ENCODE results near the gene STAC2. TPM values are rescaled to one million over a fixed set of nuclear protein-coding genes. Genes with fewer than 3 reads are reported as not detected.
"Not testable (repeated sequence)": the region's sequence is repeated elsewhere in the genome, so short reads cannot be mapped to it uniquely, and the experiment has no call there.

STAC2 gene
- total RNA-seq, 1 experiment from 2014 or later, result not detected

GRCh38 chr17:39170109-39170508 is 55.6 kb downstream of the STAC2 start:
- no peak for DNase-seq
- H3K4me3 ChIP-seq (ENCODE audit: low read length), result no peak overlapping the region
- H3K79me2 ChIP-seq (ENCODE audit: low read length), result no peaks in the 10 kb centered on the region

GRCh38 chr17:39169518-39169917 is 56.2 kb downstream of the STAC2 start:
- Histone ChIP-seq H3K79me2 (ENCODE audit: low read length) (no peaks in the 10 kb centered on the region), H2AFZ (ENCODE audit: low read length) (no peak overlapping the region), H3K4me3 (ENCODE audit: low read length) (no peak overlapping the region), H3K9me3 (ENCODE audit: low read length) (no peaks in the 10 kb centered on the region), H3K36me3 (ENCODE audit: insufficient read depth, low read length) (no peaks in the 10 kb centered on the region), H3K9ac (ENCODE audit: low read length) (no peak overlapping the region), H3K27ac (ENCODE audit: low read length) (no peak overlapping the region), H3K4me2 (ENCODE audit: low read depth, low read length, poor library complexity, severe bottlenecking) (no peak overlapping the region), H3K9me2 (replicated peaks; ENCODE audit: insufficient read depth, low read length) (no peaks in the 10 kb centered on the region), H3K4me1 (ENCODE audit: low read length) (peaks cover 15% of the 10 kb centered on the region), H3K27me3 (ENCODE audit: low read length) (no peaks in the 10 kb centered on the region), H4K20me1 (ENCODE audit: insufficient read depth, low read depth, low read length) (0 out of 2 replicates have a peak, but pooled peaks cover 3% of the 10 kb centered on the region)
- no peak for DNase-seq

More at GRCh38 chr17:39170109-39170508, 55.6 kb downstream of the STAC2 start:
- Histone ChIP-seq H3K9me2 (replicated peaks; ENCODE audit: insufficient read depth, low read length) (no peaks in the 10 kb centered on the region), H3K9ac (ENCODE audit: low read length) (no peak overlapping the region), H3K4me1 (ENCODE audit: low read length) (peaks cover 20% of the 10 kb centered on the region), H3K36me3 (ENCODE audit: insufficient read depth, low read length) (no peaks in the 10 kb centered on the region; the same call in 1 of the 2 replicates), H3K27ac (ENCODE audit: low read length) (no peak overlapping the region), H3K27me3 (ENCODE audit: low read length) (no peaks in the 10 kb centered on the region), H2AFZ (ENCODE audit: low read length) (no peak overlapping the region), H4K20me1 (ENCODE audit: insufficient read depth, low read depth, low read length) (0 out of 2 replicates have a peak, but pooled peaks cover 5% of the 10 kb centered on the region), H3K9me3 (ENCODE audit: low read length) (no peaks in the 10 kb centered on the region), H3K4me2 (ENCODE audit: low read depth, low read length, poor library complexity, severe bottlenecking) (no peak overlapping the region)

- H3K79me2 ChIP-seq (ENCODE audit: low read length), result no peaks in the 10 kb centered on the region
- DNase-seq, result no peak
- H3K36me3 ChIP-seq (ENCODE audit: insufficient read depth, low read length), result no peaks in the 10 kb centered on the region
- H2AFZ ChIP-seq (ENCODE audit: low read length), result no peak overlapping the region
- H3K27me3 ChIP-seq (ENCODE audit: low read length), result no peaks in the 10 kb centered on the region
- no peak overlapping the region for H3K4me2 ChIP-seq (ENCODE audit: low read depth, low read length, poor library complexity, severe bottlenecking)
- no peak overlapping the region for H3K27ac ChIP-seq (ENCODE audit: low read length)
- no peaks in the 10 kb centered on the region for H3K9me2 ChIP-seq (replicated peaks; ENCODE audit: insufficient read depth, low read length)
- no peaks in the 10 kb centered on the region for H4K20me1 ChIP-seq (ENCODE audit: insufficient read depth, low read depth, low read length)
- H3K9ac ChIP-seq (ENCODE audit: low read length), result no peak overlapping the region
- H3K4me3 ChIP-seq (ENCODE audit: low read length), result no peak overlapping the region
- H3K4me1 ChIP-seq (ENCODE audit: low read length), result peaks cover 15% of the 10 kb centered on the region
- no peaks in the 10 kb centered on the region for H3K9me3 ChIP-seq (ENCODE audit: low read length)
Measured at GRCh38 chr17:39169101-39169500, 56.6 kb downstream of the STAC2 start.

GRCh38 chr17:39168503-39168902 is 57.2 kb downstream of the STAC2 start:
- H3K9ac ChIP-seq (ENCODE audit: low read length); H3K27me3 ChIP-seq (ENCODE audit: low read length); H3K4me2 ChIP-seq (ENCODE audit: low read depth, low read length, poor library complexity, severe bottlenecking); H3K36me3 ChIP-seq (ENCODE audit: insufficient read depth, low read length); H3K9me3 ChIP-seq (ENCODE audit: low read length); H3K4me3 ChIP-seq (ENCODE audit: low read length); H3K79me2 ChIP-seq (ENCODE audit: low read length); DNase-seq; H2AFZ ChIP-seq (ENCODE audit: low read length); H4K20me1 ChIP-seq (ENCODE audit: insufficient read depth, low read depth, low read length); H3K9me2 ChIP-seq (replicated peaks; ENCODE audit: insufficient read depth, low read length); H3K4me1 ChIP-seq (ENCODE audit: low read length); H3K27ac ChIP-seq (ENCODE audit: low read length): not testable (repeated sequence)

GRCh38 chr17:39167476-39167875 is 58.3 kb downstream of the STAC2 start:
- DNase-seq, result no peak
- H2AFZ ChIP-seq (ENCODE audit: low read length), result no peak overlapping the region
- no peaks in the 10 kb centered on the region for H4K20me1 ChIP-seq (ENCODE audit: insufficient read depth, low read depth, low read length)
- no peaks in the 10 kb centered on the region for H3K9me3 ChIP-seq (ENCODE audit: low read length)
- no peaks in the 10 kb centered on the region for H3K9me2 ChIP-seq (replicated peaks; ENCODE audit: insufficient read depth, low read length)
- H3K27me3 ChIP-seq (ENCODE audit: low read length), result no peaks in the 10 kb centered on the region
- no peak overlapping the region for H3K9ac ChIP-seq (ENCODE audit: low read length)
- H3K36me3 ChIP-seq (ENCODE audit: insufficient read depth, low read length), result no peaks in the 10 kb centered on the region
- no peaks in the 10 kb centered on the region for H3K79me2 ChIP-seq (ENCODE audit: low read length)
- peaks cover 5% of the 10 kb centered on the region for H3K4me1 ChIP-seq (ENCODE audit: low read length)
- H3K4me3 ChIP-seq (ENCODE audit: low read length), result no peak overlapping the region
- H3K4me2 ChIP-seq (ENCODE audit: low read depth, low read length, poor library complexity, severe bottlenecking), result no peak overlapping the region
- H3K27ac ChIP-seq (ENCODE audit: low read length), result no peak overlapping the region

GRCh38 chr17:39166437-39167335 is 59.1 kb downstream of the STAC2 start:
- Histone ChIP-seq H3K4me2 (ENCODE audit: low read depth, low read length, poor library complexity, severe bottlenecking) (no peak overlapping the region), H4K20me1 (ENCODE audit: insufficient read depth, low read depth, low read length) (no peaks in the 10 kb centered on the region), H3K79me2 (ENCODE audit: low read length) (no peaks in the 10 kb centered on the region), H3K9me2 (replicated peaks; ENCODE audit: insufficient read depth, low read length) (no peaks in the 10 kb centered on the region), H3K4me3 (ENCODE audit: low read length) (no peak overlapping the region), H2AFZ (ENCODE audit: low read length) (no peak overlapping the region), H3K27me3 (ENCODE audit: low read length) (no peaks in the 10 kb centered on the region), H3K9ac (ENCODE audit: low read length) (no peak overlapping the region), H3K4me1 (ENCODE audit: low read length) (peaks cover 5% of the 10 kb centered on the region), H3K36me3 (ENCODE audit: insufficient read depth, low read length) (no peaks in the 10 kb centered on the region), H3K27ac (ENCODE audit: low read length) (no peak overlapping the region), H3K9me3 (ENCODE audit: low read length) (no peaks in the 10 kb centered on the region)
- DNase-seq, result no peak

GRCh38 chr17:39165841-39166349 is 59.9 kb downstream of the STAC2 start, which contains the start of gene ARL5C:
ARL5C (minus strand) TSS chr17:39166161; CDS start chr17:39165760, 401 bp downstream.
- no peak within 1 kb of the TSS for H3K9ac ChIP-seq (ENCODE audit: low read length)
- no peaks in the 10 kb centered on the region for H3K79me2 ChIP-seq (ENCODE audit: low read length)
- H3K4me3 ChIP-seq (ENCODE audit: low read length), result no peak within 1 kb of the TSS
- no peak within 1 kb of the TSS for H2AFZ ChIP-seq (ENCODE audit: low read length)
- H3K4me2 ChIP-seq (ENCODE audit: low read depth, low read length, poor library complexity, severe bottlenecking), result no peak within 1 kb of the TSS
- no peaks in the 10 kb centered on the region for H3K9me2 ChIP-seq (replicated peaks; ENCODE audit: insufficient read depth, low read length)
- H3K9me3 ChIP-seq (ENCODE audit: low read length), result no peaks in the 10 kb centered on the region
- no peak for DNase-seq
- peaks cover 5% of the 10 kb centered on the region for H3K4me1 ChIP-seq (ENCODE audit: low read length)
- no peaks in the 10 kb centered on the region for H3K27me3 ChIP-seq (ENCODE audit: low read length)
- no peaks in the 10 kb centered on the region for H4K20me1 ChIP-seq (ENCODE audit: insufficient read depth, low read depth, low read length)
- no peak within 1 kb of the TSS for H3K27ac ChIP-seq (ENCODE audit: low read length)
- no peaks in the 10 kb centered on the region for H3K36me3 ChIP-seq (ENCODE audit: insufficient read depth, low read length)

- Histone ChIP-seq H3K79me2 (ENCODE audit: low read length) (no peaks in the 10 kb centered on the region), H3K4me1 (ENCODE audit: low read length) (peaks cover 5% of the 10 kb centered on the region), H4K20me1 (ENCODE audit: insufficient read depth, low read depth, low read length) (no peaks in the 10 kb centered on the region), H3K36me3 (ENCODE audit: insufficient read depth, low read length) (no peaks in the 10 kb centered on the region), H3K27me3 (ENCODE audit: low read length) (no peaks in the 10 kb centered on the region), H2AFZ (ENCODE audit: low read length) (no peak overlapping the region), H3K9me3 (ENCODE audit: low read length) (no peaks in the 10 kb centered on the region), H3K4me3 (ENCODE audit: low read length) (no peak overlapping the region), H3K27ac (ENCODE audit: low read length) (no peak overlapping the region), H3K9ac (ENCODE audit: low read length) (no peak overlapping the region), H3K4me2 (ENCODE audit: low read depth, low read length, poor library complexity, severe bottlenecking) (no peak overlapping the region), H3K9me2 (replicated peaks; ENCODE audit: insufficient read depth, low read length) (no peaks in the 10 kb centered on the region)
- no peak for DNase-seq
Measured at GRCh38 chr17:39165178-39165840, 60.4 kb downstream of the STAC2 start.

All from Karpas-422 (cell line).